ENCODE data around the gene CACNA2D1.
A peak's percentile ranks its signal among the peaks of the same experiment; 100 is the strongest.
"Not testable (repeated sequence)": the region's sequence is repeated elsewhere in the genome, so short reads cannot be mapped to it uniquely, and the experiment has no call there.

Gene CACNA2D1

DNA sequence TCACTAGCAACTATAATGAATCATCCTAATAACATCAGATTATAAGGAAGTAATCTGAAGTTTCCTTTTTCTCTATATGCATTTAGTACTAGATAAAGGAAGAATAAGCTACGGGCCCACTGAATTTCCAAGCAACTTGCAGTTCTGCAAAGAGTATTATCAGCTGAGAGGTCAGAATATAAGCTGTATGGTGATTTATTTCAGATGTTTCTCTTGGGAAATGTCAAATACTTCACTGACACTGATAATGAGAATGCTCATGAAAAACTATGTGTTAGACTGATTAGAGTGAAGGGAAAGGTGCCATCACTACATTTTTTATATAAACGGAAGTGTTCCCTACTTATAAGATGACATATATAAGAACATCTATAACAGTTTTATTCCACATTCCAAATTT lies 422.5 kb downstream of the CACNA2D1 start:
- DNase-seq, result no peak

- no peak for DNase-seq
These were observed 423.8 kb downstream of the CACNA2D1 start for GRCh38 chr7:82019551-82020475.

- no peak for DNase-seq
These were observed 425.4 kb downstream of the CACNA2D1 start for GRCh38 chr7:82018226-82018625.

GRCh38 chr7:82017334-82017943 lies 426.1 kb downstream of the CACNA2D1 start:
- no peak for DNase-seq

- no peak for DNase-seq
These were observed 427.8 kb downstream of the CACNA2D1 start for GRCh38 chr7:82015751-82016150.

GRCh38 chr7:82014574-82014973 lies 429.0 kb downstream of the CACNA2D1 start:
- DNase-seq, result not testable (repeated sequence)

DNA sequence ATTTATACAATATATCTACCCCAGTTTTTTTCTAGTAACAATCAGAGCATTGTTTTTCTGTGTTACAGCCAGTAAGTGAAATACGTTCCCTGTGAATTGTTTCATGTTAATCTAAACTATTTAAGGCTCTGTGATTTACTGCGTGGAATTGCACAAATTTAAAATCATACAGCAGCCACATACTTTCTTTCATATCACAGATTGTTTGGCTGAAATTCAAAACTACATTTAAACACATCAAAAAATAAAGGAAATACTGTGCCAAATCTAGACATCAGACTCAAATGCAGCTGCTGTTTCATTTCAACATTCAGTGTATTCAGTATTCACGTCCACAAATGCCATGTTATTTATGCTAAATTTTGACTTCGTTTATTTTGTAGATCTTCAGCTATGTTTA lies 431.1 kb downstream of the CACNA2D1 start:
- DNase-seq, result no peak

DNA sequence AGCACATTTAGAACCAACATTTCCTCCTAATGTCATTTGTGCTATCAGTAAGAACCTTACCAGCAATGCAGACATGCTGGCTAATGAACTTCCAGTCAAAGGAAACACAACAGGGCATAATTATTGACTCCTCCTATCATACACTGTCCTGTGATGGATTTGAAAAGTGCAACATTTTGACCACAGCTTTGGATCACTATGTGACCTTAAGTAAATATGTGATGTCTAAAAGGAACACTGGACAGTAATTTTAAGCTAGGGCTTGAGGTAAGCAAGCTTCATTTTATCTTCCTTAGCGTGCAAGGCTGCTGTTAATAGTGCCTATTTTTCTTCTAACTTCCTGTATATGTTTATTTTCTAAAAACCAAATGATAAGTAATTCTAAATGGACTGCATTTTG lies 433.2 kb downstream of the CACNA2D1 start:
- no peak for DNase-seq

GRCh38 chr7:82007315-82007714 lies 436.3 kb downstream of the CACNA2D1 start:
- DNase-seq, result no peak

DNA sequence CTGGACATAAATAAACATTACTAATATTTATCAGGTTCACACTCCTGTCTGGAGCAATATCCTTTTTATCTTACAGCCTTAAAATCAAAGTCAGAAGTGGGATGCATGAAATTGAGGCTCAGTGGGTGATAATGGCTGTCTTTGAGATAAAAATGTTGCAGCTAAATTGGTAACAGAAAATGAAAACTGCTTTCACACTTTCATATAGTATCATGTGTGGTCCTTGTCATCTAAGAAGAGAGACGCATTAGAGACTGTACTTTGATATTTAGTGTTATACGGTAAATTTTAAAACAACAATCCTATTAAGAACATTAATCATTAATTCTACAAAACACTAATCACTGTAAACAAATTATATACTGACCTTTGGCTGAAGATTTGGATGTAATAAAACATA lies 438.5 kb downstream of the CACNA2D1 start:
- no peak for DNase-seq

DNA sequence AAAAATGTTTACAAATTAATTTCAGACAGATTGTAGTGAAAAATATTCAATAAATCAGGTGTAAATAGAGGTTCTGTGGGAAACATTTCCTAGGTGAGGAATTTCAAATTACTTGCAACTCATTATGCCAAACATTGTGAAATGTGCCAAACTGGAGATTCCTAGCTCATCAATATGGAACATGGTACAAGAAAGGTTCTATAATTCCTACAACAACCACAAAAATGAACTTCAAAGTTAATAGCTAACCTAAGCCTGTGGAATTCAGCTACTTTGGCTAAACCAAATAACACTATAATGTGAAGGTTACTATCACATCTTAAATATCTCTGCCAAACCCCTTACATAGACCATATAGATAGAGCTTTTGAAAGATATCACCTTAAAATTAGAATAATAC lies 450.4 kb downstream of the CACNA2D1 start:
- DNase-seq, result no peak

- peak; percentile 13 for DNase-seq
These were observed 453.2 kb downstream of the CACNA2D1 start for GRCh38 chr7:81990395-81990794.

DNA sequence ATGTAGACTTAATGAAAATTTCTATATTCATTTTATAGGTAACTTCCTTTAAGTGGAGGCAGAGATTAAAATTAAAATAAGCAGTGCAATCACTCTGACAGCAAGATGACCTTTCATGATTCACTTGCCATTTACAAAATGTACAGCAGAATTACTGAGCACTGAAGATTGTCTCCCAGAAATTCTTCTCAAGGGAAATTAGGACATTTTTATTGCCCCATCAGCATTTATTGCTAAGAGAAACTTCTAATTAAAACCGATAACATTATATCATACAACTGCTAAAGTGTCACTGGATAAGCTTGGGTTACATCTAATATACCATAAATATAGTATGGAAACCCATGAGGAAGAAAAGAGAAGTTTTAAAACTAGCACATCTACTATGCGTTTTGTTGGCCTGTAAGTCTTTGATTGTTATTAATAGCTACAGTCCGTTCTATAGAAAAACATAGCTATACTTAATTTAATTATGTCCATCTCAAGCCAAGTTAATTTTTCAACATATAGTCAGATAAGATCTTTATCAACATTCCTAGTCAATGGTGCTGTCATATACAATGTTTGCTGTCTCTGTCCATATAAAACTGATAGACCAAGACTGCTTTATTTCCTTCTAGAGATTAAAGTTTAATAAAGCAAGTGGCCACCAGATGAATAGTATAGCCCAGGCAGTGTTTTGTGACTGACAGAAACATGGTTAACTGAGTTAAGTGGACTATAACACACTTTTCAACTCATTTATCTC lies 456.7 kb downstream of the CACNA2D1 start:
- DNase-seq, result no peak

- no peak for DNase-seq
These were observed 460.2 kb downstream of the CACNA2D1 start for GRCh38 chr7:81983406-81983805.

GRCh38 chr7:81973117-81973516 lies 470.5 kb downstream of the CACNA2D1 start:
- DNase-seq, result no peak

- DNase-seq, result no peak
These were observed 483.6 kb downstream of the CACNA2D1 start for GRCh38 chr7:81960026-81960425.

DNA sequence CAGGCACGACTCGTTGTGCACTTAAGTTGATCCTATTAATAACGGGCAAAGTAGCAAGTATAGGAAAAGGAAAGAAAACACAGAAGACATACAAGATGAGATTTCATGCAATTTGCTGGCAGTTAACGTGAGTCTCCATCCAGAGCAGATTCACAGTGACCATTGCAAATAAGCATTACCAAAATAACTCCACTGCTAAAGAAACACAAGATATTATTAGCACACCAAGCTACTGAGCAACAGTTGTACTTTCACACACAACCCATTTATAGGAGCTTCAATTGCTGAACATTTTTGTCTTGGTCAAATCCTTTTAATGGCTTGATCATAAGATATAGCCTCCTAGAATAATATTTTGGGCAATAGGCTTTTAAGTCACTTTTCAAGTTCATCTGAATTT lies 486.1 kb downstream of the CACNA2D1 start:
- DNase-seq, result no peak

- peak; percentile 49 for DNase-seq
These were observed 487.1 kb downstream of the CACNA2D1 start for GRCh38 chr7:81956520-81956919.

DNA sequence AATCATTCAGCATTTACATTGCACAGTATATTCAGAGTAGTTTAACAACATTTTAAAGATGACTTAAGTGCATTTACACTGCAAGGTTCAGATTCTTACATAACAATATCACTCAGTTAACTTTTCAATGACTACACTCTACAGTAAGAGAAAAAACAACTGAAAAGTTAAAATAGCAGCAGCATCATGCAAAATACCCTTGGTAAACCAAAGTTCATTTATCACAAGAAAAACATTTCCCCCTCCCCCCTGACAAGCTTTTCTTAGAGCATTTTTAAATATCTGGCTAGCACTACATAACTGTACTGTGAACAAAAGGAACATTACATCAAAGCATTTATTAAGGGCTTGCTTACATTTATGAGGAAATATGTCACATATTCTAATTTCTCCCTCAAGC lies 494.3 kb downstream of the CACNA2D1 start:
- no peak for DNase-seq

- no peak for DNase-seq
These were observed 499.5 kb downstream of the CACNA2D1 start for GRCh38 chr7:81944058-81944457.

DNA sequence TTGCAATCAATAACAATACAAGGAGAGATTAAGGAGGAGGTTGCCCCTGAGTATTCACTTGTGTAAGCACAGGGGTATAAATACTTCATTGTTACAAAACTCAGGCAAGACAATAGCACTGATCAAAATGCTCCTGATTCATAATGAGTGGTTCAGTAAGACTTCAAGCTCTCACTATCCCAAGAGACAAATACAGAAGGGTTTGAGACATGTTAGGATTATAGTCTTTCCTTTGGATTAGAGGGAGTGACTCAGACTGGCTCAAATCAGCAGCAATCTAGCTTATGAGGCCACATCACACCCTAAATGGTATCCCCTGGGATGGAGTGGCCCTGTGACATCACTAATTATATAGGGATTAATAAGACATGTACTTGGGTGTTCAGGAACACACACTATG lies 506.5 kb downstream of the CACNA2D1 start:
- no peak for DNase-seq

DNA sequence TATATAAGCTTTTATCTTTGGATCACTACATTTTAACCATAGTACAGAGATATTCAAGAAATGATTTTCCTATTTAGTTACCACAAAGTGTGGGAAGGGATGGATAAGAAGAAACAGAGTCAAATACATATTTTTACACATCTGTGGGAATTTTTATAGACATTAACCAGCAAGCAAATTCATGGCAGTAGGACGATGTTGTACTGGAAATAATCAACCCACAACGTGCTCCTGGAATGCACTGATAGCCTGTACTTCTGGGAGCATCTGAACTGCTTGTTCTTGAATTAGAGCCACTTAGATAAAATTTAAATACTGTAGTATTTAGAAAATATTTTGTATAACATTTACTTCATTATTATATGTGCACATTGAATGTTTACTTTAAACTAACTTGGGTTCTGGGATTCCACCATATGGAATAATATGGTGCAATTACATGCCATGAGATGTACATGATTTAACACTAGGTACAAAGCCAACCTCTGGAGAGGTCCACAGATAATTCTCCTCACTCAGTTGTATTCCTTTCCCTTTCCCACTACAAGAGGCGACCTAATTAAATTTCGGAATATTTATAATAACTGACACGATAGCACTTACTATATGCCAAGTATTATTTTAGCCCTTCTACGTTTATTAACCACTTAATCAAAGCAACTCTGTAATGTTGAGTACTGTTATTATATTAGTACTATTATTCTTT lies 508.8 kb downstream of the CACNA2D1 start:
- DNase-seq, result no peak

- no peak for DNase-seq
These were observed 510.6 kb downstream of the CACNA2D1 start for GRCh38 chr7:81932936-81933335.

All from GF-D8 (cell line).